Measurements from ENCODE around the gene ZSWIM9. TPM values are rescaled to one million over a fixed set of nuclear protein-coding genes. Genes with fewer than 3 reads are reported as not detected.

The ZSWIM9 gene
- total and polyA plus RNA-seq, 4 donors = 1.8 to 13.2 (median 6.2) TPM

DNA sequence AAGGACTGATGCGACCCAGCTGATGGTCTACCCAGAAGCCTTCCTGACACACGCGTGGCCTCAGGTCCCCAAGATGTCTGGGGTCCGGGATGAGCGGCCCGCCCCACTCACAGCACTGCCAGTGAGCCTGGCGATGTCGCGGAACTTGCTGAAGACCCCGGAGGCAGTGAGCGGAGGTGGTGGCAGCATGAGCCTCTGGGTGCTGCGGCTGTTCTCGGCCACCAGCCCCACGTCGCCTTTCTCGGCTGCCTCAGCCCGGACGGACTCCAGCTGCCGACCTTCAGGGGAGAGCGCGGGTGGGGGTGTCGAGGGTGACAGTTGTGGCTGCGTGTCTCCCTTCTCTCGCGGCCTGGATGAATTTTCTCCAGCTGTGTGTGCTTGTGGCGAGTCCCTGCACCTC lies 33.1 kb upstream of the ZSWIM9 start:
- no peaks in the 10 kb centered on the region for H3K27me3 ChIP-seq (ENCODE audit: control insufficient read depth, insufficient read depth, low read length)
- no peaks in the 10 kb centered on the region for H3K9me3 ChIP-seq (ENCODE audit: control insufficient read depth, insufficient read depth, low read length)
- no peaks in the 10 kb centered on the region for H3K4me1 ChIP-seq (ENCODE audit: control insufficient read depth, insufficient read depth, low read length)
- H3K27ac ChIP-seq (ENCODE audit: low read depth, low read length) = no peak overlapping the region
- DNase-seq (ENCODE audit: low read depth in 4 of 6, low spot score in 6 of 6) = no peak
- H3K36me3 ChIP-seq (ENCODE audit: control insufficient read depth, insufficient read depth, low read length) = peaks cover 80% of the 10 kb centered on the region
- H3K4me3 ChIP-seq (ENCODE audit: low read depth, low read length) = no peak overlapping the region
- WGBS (ENCODE audit: insufficient coverage) = 97% methylated on average over 26 of the region's 26 CpGs

DNA sequence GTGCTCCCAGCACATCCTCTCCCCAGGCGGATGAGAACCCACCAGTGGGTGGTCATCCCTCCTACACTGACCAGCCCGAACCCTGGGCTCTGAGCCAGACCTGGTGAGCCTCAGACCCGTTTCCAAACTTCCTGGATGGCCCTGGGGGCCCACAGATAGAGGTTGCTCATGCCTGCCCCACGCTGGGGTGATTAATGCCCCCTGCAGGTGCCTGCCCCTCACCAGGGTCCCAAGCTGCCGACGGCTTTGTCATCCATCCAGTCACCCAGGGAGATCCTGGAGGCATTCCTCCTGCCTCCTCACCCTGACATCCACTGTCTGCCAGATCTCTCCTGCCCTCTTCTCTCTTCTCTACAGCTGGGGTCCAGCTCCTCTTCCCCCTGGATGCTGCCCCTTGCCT lies 31.4 kb upstream of the ZSWIM9 start:
- Histone ChIP-seq H3K27ac (ENCODE audit: low read depth, low read length) (no peak overlapping the region), H3K4me3 (ENCODE audit: low read depth, low read length) (no peak overlapping the region), H3K9me3 (ENCODE audit: control insufficient read depth, insufficient read depth, low read length) (no peaks in the 10 kb centered on the region), H3K36me3 (ENCODE audit: control insufficient read depth, insufficient read depth, low read length) (peaks cover 76% of the 10 kb centered on the region), H3K4me1 (ENCODE audit: control insufficient read depth, insufficient read depth, low read length) (no peaks in the 10 kb centered on the region), H3K27me3 (ENCODE audit: control insufficient read depth, insufficient read depth, low read length) (no peaks in the 10 kb centered on the region)
- WGBS (ENCODE audit: insufficient coverage) = 79% methylated on average over 6 of the region's 6 CpGs
- DNase-seq (ENCODE audit: low read depth in 4 of 6, low spot score in 6 of 6) = no peak

DNA sequence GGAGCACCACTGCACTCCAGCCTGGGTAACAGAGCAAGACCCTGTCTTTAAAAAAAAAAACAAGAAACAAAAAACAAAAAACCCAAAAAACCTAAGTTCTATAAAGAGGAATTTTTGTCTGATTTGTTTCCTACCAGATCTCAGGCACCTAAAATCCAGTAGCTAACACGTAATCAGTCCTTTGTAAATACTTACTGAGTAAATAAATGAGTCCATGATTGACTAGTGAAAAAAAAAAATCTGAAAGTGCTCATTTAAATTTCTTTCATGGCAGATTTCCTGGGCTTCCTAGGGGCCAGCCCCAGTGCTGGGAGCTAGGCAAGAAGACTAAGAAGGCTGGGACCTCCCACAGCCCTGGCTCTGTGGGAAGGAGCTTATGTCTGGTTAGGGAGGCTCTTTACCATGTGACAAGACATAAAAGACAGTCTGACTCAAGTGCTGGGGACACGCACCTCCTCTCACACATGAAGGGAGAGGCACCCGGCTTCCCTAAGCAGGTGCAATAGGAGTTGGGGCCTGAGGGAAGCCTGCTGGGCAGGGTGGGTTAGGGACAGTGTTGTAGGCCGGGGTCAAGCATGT lies 22.8 kb upstream of the ZSWIM9 start:
- Histone ChIP-seq H3K4me3 (ENCODE audit: low read depth, low read length) (no peak overlapping the region), H3K27ac (ENCODE audit: low read depth, low read length) (no peak overlapping the region), H3K36me3 (ENCODE audit: control insufficient read depth, insufficient read depth, low read length) (peaks cover 67% of the 10 kb centered on the region), H3K4me1 (ENCODE audit: control insufficient read depth, insufficient read depth, low read length) (peaks cover 2% of the 10 kb centered on the region), H3K9me3 (ENCODE audit: control insufficient read depth, insufficient read depth, low read length) (no peaks in the 10 kb centered on the region), H3K27me3 (ENCODE audit: control insufficient read depth, insufficient read depth, low read length) (no peaks in the 10 kb centered on the region)
- WGBS (ENCODE audit: insufficient coverage) = 89% methylated on average over 1 of the region's 4 CpGs
- no peak for DNase-seq (ENCODE audit: low read depth in 4 of 6, low spot score in 6 of 6)

DNA sequence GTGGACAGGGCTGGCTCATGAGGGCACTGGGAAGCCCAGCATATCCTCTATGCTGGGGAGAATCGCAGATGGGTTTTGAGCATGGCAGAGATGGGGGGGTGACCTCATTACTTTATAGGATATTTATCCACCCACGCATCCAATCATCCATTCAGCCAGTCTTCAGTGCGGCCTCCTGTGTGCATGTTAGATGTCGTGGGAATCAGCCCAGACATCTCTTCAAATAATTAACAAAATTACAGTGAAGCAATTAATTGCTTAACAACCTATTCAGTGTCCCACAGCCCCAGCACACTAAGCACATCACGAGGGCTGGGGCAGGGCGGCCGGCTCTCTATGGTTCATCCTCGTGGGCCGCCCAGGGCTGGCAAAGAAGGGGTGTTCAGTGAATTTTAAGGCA lies 21.9 kb upstream of the ZSWIM9 start:
- Histone ChIP-seq H3K4me1 (ENCODE audit: control insufficient read depth, insufficient read depth, low read length) (peaks cover 2% of the 10 kb centered on the region), H3K27me3 (ENCODE audit: control insufficient read depth, insufficient read depth, low read length) (no peaks in the 10 kb centered on the region), H3K27ac (ENCODE audit: low read depth, low read length) (no peak overlapping the region), H3K4me3 (ENCODE audit: low read depth, low read length) (no peak overlapping the region), H3K36me3 (ENCODE audit: control insufficient read depth, insufficient read depth, low read length) (peaks cover 59% of the 10 kb centered on the region), H3K9me3 (ENCODE audit: control insufficient read depth, insufficient read depth, low read length) (no peaks in the 10 kb centered on the region)
- peak in 1 of 6 donors; percentile 80 for DNase-seq (ENCODE audit: low read depth in 4 of 6, low spot score in 6 of 6)
- 67% methylated on average over 2 of the region's 9 CpGs for WGBS (ENCODE audit: insufficient coverage)

DNA sequence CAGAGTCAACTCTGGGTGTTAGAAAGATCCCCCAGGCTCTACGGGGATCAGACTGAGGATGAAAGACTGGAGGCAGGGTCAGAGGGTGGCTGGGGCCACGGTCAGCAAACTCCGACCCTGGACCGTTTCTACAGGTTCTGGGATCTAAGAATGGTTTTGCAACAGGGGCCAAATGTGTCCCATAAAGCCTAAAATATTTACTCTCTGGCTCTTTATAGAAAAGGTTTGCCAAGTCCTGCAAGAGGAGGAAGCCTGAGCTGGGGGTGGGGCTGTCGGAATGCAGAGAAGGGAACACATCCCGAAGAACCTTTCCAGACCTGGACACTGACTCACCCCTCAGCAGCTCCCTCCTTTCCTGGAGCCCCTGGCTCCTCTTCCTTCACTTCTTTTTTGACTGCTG lies 21.1 kb upstream of the ZSWIM9 start:
- Histone ChIP-seq H3K27me3 (ENCODE audit: control insufficient read depth, insufficient read depth, low read length) (no peaks in the 10 kb centered on the region), H3K4me1 (ENCODE audit: control insufficient read depth, insufficient read depth, low read length) (peaks cover 2% of the 10 kb centered on the region), H3K4me3 (ENCODE audit: low read depth, low read length) (no peak overlapping the region), H3K36me3 (ENCODE audit: control insufficient read depth, insufficient read depth, low read length) (peaks cover 64% of the 10 kb centered on the region), H3K9me3 (ENCODE audit: control insufficient read depth, insufficient read depth, low read length) (no peaks in the 10 kb centered on the region), H3K27ac (ENCODE audit: low read depth, low read length) (no peak overlapping the region)
- no peak for DNase-seq (ENCODE audit: low read depth in 4 of 6, low spot score in 6 of 6)
- WGBS (ENCODE audit: insufficient coverage) = 97% methylated on average over 4 of the region's 6 CpGs

DNA sequence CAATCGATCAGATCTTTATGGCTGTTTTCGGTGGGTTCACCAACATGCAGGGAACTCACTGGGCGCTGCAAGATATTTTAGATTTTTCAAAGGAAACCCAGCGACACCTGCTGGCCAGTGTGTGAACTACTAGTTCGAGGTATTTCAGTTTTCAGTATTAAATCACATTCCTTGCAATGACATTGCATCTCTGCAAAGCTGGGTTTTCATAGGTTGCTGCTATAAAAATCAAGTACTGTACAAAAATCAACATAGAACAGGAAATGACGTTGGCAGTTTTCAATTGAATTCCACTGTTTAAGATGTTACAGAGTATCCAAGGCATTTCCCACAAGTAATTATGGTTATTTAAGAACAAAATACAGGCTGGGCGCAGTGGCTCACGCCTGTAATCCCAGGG lies 17.9 kb upstream of the ZSWIM9 start:
- no peaks in the 10 kb centered on the region for H3K9me3 ChIP-seq (ENCODE audit: control insufficient read depth, insufficient read depth, low read length)
- WGBS (ENCODE audit: insufficient coverage) = 11% methylated on average over 2 of the region's 8 CpGs
- H3K4me1 ChIP-seq (ENCODE audit: control insufficient read depth, insufficient read depth, low read length) = peaks cover 2% of the 10 kb centered on the region
- peaks cover 70% of the 10 kb centered on the region for H3K36me3 ChIP-seq (ENCODE audit: control insufficient read depth, insufficient read depth, low read length)
- H3K27ac ChIP-seq (ENCODE audit: low read depth, low read length) = peak overlapping the region; percentile 17
- H3K27me3 ChIP-seq (ENCODE audit: control insufficient read depth, insufficient read depth, low read length) = no peaks in the 10 kb centered on the region
- H3K4me3 ChIP-seq (ENCODE audit: low read depth, low read length) = no peak overlapping the region
- peak in 5 of 6 donors; percentile 41 to 95 (median 56) for DNase-seq (ENCODE audit: low read depth in 4 of 6, low spot score in 6 of 6)

DNA sequence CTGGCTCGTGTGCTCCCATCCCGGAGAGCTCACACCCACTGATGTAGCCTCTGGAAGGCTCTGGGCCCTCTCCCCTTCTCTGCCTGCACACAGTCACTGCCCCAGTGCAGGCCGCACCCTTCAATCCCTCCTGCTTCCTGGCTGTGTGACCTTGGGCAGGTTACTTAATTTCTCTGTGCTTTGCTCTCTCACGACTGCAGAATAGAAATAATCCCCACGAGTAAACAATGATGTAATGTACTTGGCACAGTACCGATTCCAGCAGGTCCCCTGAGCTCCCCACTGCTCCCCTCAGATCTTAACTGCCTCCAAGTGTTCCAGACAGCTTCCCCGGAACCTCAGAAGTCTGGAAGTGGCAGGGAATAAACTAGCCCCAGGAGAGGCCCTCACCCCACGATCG lies 16.5 kb upstream of the ZSWIM9 start:
- Histone ChIP-seq H3K4me1 (ENCODE audit: control insufficient read depth, insufficient read depth, low read length) (no peaks in the 10 kb centered on the region), H3K36me3 (ENCODE audit: control insufficient read depth, insufficient read depth, low read length) (peaks cover 63% of the 10 kb centered on the region), H3K27ac (ENCODE audit: low read depth, low read length) (no peak overlapping the region), H3K4me3 (ENCODE audit: low read depth, low read length) (no peak overlapping the region), H3K27me3 (ENCODE audit: control insufficient read depth, insufficient read depth, low read length) (no peaks in the 10 kb centered on the region), H3K9me3 (ENCODE audit: control insufficient read depth, insufficient read depth, low read length) (no peaks in the 10 kb centered on the region)
- 71% methylated on average over 9 of the region's 9 CpGs for WGBS (ENCODE audit: insufficient coverage)
- DNase-seq (ENCODE audit: low read depth in 4 of 6, low spot score in 6 of 6) = no peak

DNA sequence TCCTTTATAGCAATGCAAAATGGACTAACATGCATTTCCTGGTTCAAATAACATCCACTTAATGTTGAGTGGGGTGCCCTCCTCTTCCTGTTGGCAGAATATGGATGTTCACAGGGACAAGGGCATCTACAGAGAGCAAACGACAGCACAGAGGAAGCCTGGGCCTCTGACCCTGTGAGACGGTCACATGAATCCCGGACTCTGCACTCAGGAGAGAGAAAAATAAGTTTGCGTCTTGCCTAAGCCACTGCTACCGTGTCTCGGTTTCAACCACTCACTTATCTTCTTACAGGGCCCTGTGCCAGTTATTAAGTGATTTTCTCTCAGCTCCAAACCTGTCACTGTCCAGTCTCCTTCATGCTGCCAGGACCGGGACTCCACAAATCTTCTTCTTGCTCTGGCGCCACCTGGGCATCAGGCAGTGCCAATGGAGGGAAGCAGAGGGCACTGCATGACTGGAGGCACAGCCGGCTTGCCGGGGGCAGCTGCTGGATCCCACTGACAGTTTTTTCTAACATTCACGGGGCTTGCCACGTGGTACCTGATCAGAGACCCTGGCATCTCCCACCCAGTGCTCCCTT lies 12.2 kb upstream of the ZSWIM9 start:
- Histone ChIP-seq H3K27me3 (ENCODE audit: control insufficient read depth, insufficient read depth, low read length) (no peaks in the 10 kb centered on the region), H3K4me3 (ENCODE audit: low read depth, low read length) (no peak overlapping the region), H3K9me3 (ENCODE audit: control insufficient read depth, insufficient read depth, low read length) (no peaks in the 10 kb centered on the region), H3K36me3 (ENCODE audit: control insufficient read depth, insufficient read depth, low read length) (peaks cover 59% of the 10 kb centered on the region), H3K27ac (ENCODE audit: low read depth, low read length) (no peak overlapping the region), H3K4me1 (ENCODE audit: control insufficient read depth, insufficient read depth, low read length) (no peaks in the 10 kb centered on the region)
- 94% methylated on average over 12 of the region's 12 CpGs for WGBS (ENCODE audit: insufficient coverage)
- no peak for DNase-seq (ENCODE audit: low read depth in 4 of 6, low spot score in 6 of 6)

DNA sequence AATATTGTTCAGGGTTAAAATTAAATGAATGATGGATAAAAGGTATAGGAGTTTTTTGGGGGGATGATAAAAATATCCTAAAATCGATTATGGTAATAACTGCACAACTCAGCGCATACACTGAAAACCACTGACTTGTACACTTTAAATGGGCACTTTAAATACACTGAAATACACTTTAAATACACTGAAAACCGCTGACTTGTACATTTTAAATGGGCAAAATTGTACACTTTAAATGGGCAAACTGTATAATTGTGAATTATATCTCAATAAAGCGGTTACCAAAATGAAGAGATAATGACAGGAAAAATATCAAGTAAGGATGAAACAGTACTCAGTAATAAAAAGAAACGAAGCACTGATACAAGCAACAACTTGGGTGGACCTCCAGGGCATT lies 1.8 kb upstream of the ZSWIM9 start:
- H3K27ac ChIP-seq (ENCODE audit: low read depth, low read length) = no peak overlapping the region
- DNase-seq (ENCODE audit: low read depth in 4 of 6, low spot score in 6 of 6) = no peak
- H3K4me1 ChIP-seq (ENCODE audit: control insufficient read depth, insufficient read depth, low read length) = peaks cover 12% of the 10 kb centered on the region
- H3K36me3 ChIP-seq (ENCODE audit: control insufficient read depth, insufficient read depth, low read length) = peaks cover 33% of the 10 kb centered on the region
- H3K9me3 ChIP-seq (ENCODE audit: control insufficient read depth, insufficient read depth, low read length) = no peaks in the 10 kb centered on the region
- no CpG with 5 or more reads among the region's 5 CpGs for WGBS (ENCODE audit: insufficient coverage)
- H3K27me3 ChIP-seq (ENCODE audit: control insufficient read depth, insufficient read depth, low read length) = no peaks in the 10 kb centered on the region
- H3K4me3 ChIP-seq (ENCODE audit: low read depth, low read length) = no peak overlapping the region

DNA sequence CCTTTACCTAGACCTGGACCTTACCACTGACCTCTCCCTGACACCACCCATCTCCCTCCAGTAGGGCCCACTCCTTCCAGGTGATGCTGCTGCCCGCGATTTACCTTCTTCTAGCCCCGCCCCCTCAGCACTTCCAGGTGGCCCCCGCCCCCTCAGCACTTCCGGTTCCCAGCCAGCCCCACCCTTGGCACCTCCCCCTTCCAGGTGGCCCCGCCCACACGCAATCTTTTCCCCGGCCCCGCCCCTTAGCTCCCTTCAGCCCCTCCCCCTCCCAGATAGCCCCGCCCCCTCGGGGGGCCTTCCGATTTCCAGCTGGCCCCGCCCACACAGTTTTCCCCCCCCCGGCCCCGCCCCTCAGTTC lies 922 bp upstream of the ZSWIM9 start:
- peak in 3 of 6 donors; percentile 9 to 93 (median 67) for DNase-seq (ENCODE audit: low read depth in 4 of 6, low spot score in 6 of 6)
- H3K27me3 ChIP-seq (ENCODE audit: control insufficient read depth, insufficient read depth, low read length) = no peaks in the 10 kb centered on the region
- H3K4me1 ChIP-seq (ENCODE audit: control insufficient read depth, insufficient read depth, low read length) = peaks cover 12% of the 10 kb centered on the region
- H3K36me3 ChIP-seq (ENCODE audit: control insufficient read depth, insufficient read depth, low read length) = peaks cover 33% of the 10 kb centered on the region
- 0% methylated on average over 4 of the region's 15 CpGs for WGBS (ENCODE audit: insufficient coverage)
- no peaks in the 10 kb centered on the region for H3K9me3 ChIP-seq (ENCODE audit: control insufficient read depth, insufficient read depth, low read length)
- peak overlapping the region; percentile 86 for H3K4me3 ChIP-seq (ENCODE audit: low read depth, low read length)
- peak overlapping the region; percentile 97 for H3K27ac ChIP-seq (ENCODE audit: low read depth, low read length)
